ENCODE data around the gene PLCH2.

PLCH2 gene

GRCh38 chr1:2544093-2544874 is 68.2 kb downstream of the PLCH2 start:
- Histone ChIP-seq H3K36me3 (ENCODE audit: insufficient read depth, low read length) (no peaks in the 10 kb centered on the region), H3K27ac (ENCODE audit: low read length) (no peak overlapping the region), H3K9ac (ENCODE audit: low read depth, low read length) (no peak overlapping the region), H3K4me1 (ENCODE audit: insufficient read depth, low read length) (peaks cover 64% of the 10 kb centered on the region), H3K4me2 (ENCODE audit: insufficient read depth, low read length) (no peak overlapping the region), H3K79me2 (ENCODE audit: insufficient read depth, low read length) (peaks cover 6% of the 10 kb centered on the region; the same call in 1 of the 2 replicates), H4K20me1 (ENCODE audit: insufficient read depth, low read length) (peaks cover 33% of the 10 kb centered on the region), H3K9me3 (ENCODE audit: insufficient read depth, low read length, severe bottlenecking) (no peaks in the 10 kb centered on the region), H2AFZ (ENCODE audit: low read depth, low read length) (no peak overlapping the region), H3K4me3 (ENCODE audit: low read depth in 1 of 2, low read length in 2 of 2) (no peak overlapping the region), H3K27me3 (ENCODE audit: insufficient read depth, low read length, poor library complexity) (no peaks in the 10 kb centered on the region)
- no peak for DNase-seq
- no peak for TF ChIP-seq CTCF (IDR thresholded peaks at IDR 0.05; ENCODE audit: borderline replicate concordance, extremely low read depth, low read length, poor library complexity, severe bottlenecking)
- TF ChIP-seq EZH2 (IDR thresholded peaks at IDR 0.05; ENCODE audit: borderline replicate concordance, low read depth, low read length, severe bottlenecking) = no peak
- no peak for ATAC-seq (ENCODE audit: insufficient read depth, low read depth)

GRCh38 chr1:2544875-2545640 is 69.0 kb downstream of the PLCH2 start:
- DNase-seq (no peak), ATAC-seq (ENCODE audit: insufficient read depth, low read depth) (no peak)
- Histone ChIP-seq H3K4me1 (ENCODE audit: insufficient read depth, low read length) (peaks cover 59% of the 10 kb centered on the region), H3K4me2 (ENCODE audit: insufficient read depth, low read length) (no peak overlapping the region), H2AFZ (ENCODE audit: low read depth, low read length) (no peak overlapping the region), H3K9me3 (ENCODE audit: insufficient read depth, low read length, severe bottlenecking) (no peaks in the 10 kb centered on the region), H3K27me3 (ENCODE audit: insufficient read depth, low read length, poor library complexity) (no peaks in the 10 kb centered on the region), H3K4me3 (ENCODE audit: low read depth in 1 of 2, low read length in 2 of 2) (no peak overlapping the region), H3K27ac (ENCODE audit: low read length) (0 out of 2 replicates have a peak overlapping the region, but pooled peaks have one; percentile 36), H3K36me3 (ENCODE audit: insufficient read depth, low read length) (no peaks in the 10 kb centered on the region), H3K9ac (ENCODE audit: low read depth, low read length) (no peak overlapping the region; the same call in 1 of the 2 replicates), H4K20me1 (ENCODE audit: insufficient read depth, low read length) (peaks cover 26% of the 10 kb centered on the region), H3K79me2 (ENCODE audit: insufficient read depth, low read length) (peaks cover 6% of the 10 kb centered on the region; the same call in 1 of the 2 replicates)
- TF ChIP-seq EZH2 (IDR thresholded peaks at IDR 0.05; ENCODE audit: borderline replicate concordance, low read depth, low read length, severe bottlenecking) = no peak
- no peak for TF ChIP-seq CTCF (IDR thresholded peaks at IDR 0.05; ENCODE audit: borderline replicate concordance, extremely low read depth, low read length, poor library complexity, severe bottlenecking)

GRCh38 chr1:2545754-2546514 is 69.8 kb downstream of the PLCH2 start:
- peak; percentile 67 for ATAC-seq (ENCODE audit: insufficient read depth, low read depth)
- Histone ChIP-seq H2AFZ (ENCODE audit: low read depth, low read length) (peak overlapping the region; percentile 60), H3K27ac (ENCODE audit: low read length) (peak overlapping the region; percentile 94)

More at GRCh38 chr1:2545754-2546514, 69.8 kb downstream of the PLCH2 start:
- Histone ChIP-seq H3K79me2 (ENCODE audit: insufficient read depth, low read length) (peaks cover 6% of the 10 kb centered on the region; the same call in 1 of the 2 replicates), H4K20me1 (ENCODE audit: insufficient read depth, low read length) (peaks cover 21% of the 10 kb centered on the region), H3K9me3 (ENCODE audit: insufficient read depth, low read length, severe bottlenecking) (no peaks in the 10 kb centered on the region), H3K4me1 (ENCODE audit: insufficient read depth, low read length) (peaks cover 51% of the 10 kb centered on the region), H3K9ac (ENCODE audit: low read depth, low read length) (peak overlapping the region; percentile 71), H3K27me3 (ENCODE audit: insufficient read depth, low read length, poor library complexity) (no peaks in the 10 kb centered on the region), H3K4me3 (ENCODE audit: low read depth in 1 of 2, low read length in 2 of 2) (peak overlapping the region; percentile 41 to 64; a peak in 3 of 4 replicates), H3K36me3 (ENCODE audit: insufficient read depth, low read length) (no peaks in the 10 kb centered on the region), H3K4me2 (ENCODE audit: insufficient read depth, low read length) (peak overlapping the region; percentile 80)
- peak; percentile 92 for DNase-seq
- no peak for TF ChIP-seq CTCF (IDR thresholded peaks at IDR 0.05; ENCODE audit: borderline replicate concordance, extremely low read depth, low read length, poor library complexity, severe bottlenecking)
- TF ChIP-seq EZH2 (IDR thresholded peaks at IDR 0.05; ENCODE audit: borderline replicate concordance, low read depth, low read length, severe bottlenecking) = no peak

All from DND-41 (cell line).